AG04450 (cell line): ENCODE results near the gene WDFY2. TPM values are rescaled to one million over a fixed set of nuclear protein-coding genes. Genes with fewer than 3 reads are reported as not detected.

Experiments used
- CTCF ChIA-PET: fragments of 300-600, 350-600 bp; formaldehyde crosslinking; extraction: SDS; loops from one replicate; lab custom pipeline; 2022; ENCODE audit warnings: antibody characterized with exemption, inconsistent platforms; lab: Charles Lee
- POLR2A ChIA-PET: fragments of 350-600 bp; formaldehyde crosslinking; extraction: SDS; loops from one replicate; lab custom pipeline; 2021; ENCODE audit warnings: antibody characterized with exemption, inconsistent platforms; lab: Yijun Ruan, JAX
- DNase-seq: peaks from one replicate; pipeline ENCODE4 v3.0.0-alpha.2; 2011; ENCODE audit warnings: low read depth, low spot score
- H3K27ac ChIP-seq: one replicate; pipeline ENCODE4 v1.5.1; 2012; ENCODE audit warnings: low read depth, low read length, control low read depth
- H3K27me3 ChIP-seq: one replicate; pipeline ENCODE4 v1.6.0; 2012; ENCODE audit warnings: low read length; ENCODE audit not compliant: control insufficient read depth, insufficient read depth
- H3K4me3 ChIP-seq: 2 replicates; pipeline ENCODE4 v1.5.1; 2011; ENCODE audit warnings: mild to moderate bottlenecking, low read depth, low read length, control low read depth
- H3K9me3 ChIP-seq: 2 replicates; pipeline ENCODE4 v1.5.1; 2012; ENCODE audit warnings: low read length; ENCODE audit not compliant: control insufficient read depth, insufficient read depth
- CTCF ChIP-seq: IDR thresholded peaks from 2 replicates; pipeline ENCODE4 v1.5.1; 2011; ENCODE audit warnings: low read depth, low read length, control low read depth, inconsistent platforms
- polyA minus RNA-seq: library from RNA; depleted of rRNA, polyadenylated mRNA; stranded (reverse); fragments of >200 nt; gene quantifications from 2 replicates; pipeline ENCODE4 v1.2.3, GENCODE V29; 2011; rRNA and poly(A)+ RNA removed
- polyA plus RNA-seq: library from polyadenylated mRNA; depleted of rRNA; stranded (reverse); fragments of >200 nt; gene quantifications from 2 replicates; pipeline ENCODE4 v1.2.3, GENCODE V29; 2011; rRNA removed

Gene WDFY2, protein sequence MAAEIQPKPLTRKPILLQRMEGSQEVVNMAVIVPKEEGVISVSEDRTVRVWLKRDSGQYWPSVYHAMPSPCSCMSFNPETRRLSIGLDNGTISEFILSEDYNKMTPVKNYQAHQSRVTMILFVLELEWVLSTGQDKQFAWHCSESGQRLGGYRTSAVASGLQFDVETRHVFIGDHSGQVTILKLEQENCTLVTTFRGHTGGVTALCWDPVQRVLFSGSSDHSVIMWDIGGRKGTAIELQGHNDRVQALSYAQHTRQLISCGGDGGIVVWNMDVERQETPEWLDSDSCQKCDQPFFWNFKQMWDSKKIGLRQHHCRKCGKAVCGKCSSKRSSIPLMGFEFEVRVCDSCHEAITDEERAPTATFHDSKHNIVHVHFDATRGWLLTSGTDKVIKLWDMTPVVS
- 6.3 and 6.6 TPM in 2 replicates for polyA plus RNA-seq
- polyA minus RNA-seq, result 11.4 and 14.3 TPM in 2 replicates

DNA sequence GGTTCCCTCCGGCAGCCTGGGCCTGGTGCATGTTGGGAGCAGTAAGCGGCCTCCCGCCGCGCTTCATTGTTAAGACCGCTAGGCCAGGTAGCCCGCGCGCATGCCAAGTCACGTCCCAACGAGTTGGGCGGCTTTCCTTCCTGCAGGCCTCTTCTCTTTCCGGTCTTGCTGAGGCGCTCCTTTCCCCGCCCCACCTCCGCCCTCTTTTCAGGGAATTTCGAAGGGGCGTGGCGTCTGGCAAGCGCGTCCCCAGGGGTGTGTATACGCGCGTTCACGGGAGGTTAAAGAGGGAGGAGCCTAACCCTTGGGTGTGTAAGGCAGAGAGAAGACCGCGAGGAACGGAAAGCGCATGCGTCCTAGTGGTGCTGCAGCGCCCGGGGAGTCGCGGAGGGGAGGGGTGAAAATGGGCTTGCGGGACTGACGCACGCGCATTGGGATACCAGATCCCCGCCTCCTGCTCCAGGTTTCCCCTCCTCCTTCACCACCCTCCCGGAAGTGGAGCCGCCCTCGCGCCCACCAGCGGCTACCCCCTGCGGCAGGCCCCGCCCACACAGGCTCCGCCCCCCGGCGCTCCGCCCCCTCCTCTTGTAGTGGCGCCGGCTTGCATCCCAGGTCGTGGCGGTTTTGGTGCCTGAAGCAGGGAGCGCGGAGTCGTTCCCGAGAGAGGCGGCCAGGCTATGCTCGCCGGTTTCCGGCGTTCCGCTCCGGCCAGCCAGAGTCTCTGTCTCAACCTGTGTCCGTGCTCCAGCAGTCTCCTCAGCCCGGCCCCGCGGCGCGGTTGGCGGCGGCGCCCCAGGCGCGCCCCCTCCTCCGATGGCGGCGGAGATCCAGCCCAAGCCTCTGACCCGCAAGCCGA lies at the start of gene WDFY2:
Gene WDFY2 (plus strand): TSS at position 588 of the 856 bp plus-strand sequence. CDS start 226 bp downstream, at position 814.
- no peaks in the 10 kb centered on the region; the same call in 1 of the 2 replicates for H3K9me3 ChIP-seq
- peak within 1 kb of the TSS; percentile 90 for H3K27ac ChIP-seq
- CTCF ChIA-PET, result interaction anchor here (0.9 to 1.6 kb wide), 2 partner anchors 64 to 213 kb away, joined by 3 to 4 read pairs; no protein-coding TSS in a partner anchor
- no peaks in the 10 kb centered on the region for H3K27me3 ChIP-seq
- DNase-seq, result peak; percentile 100
- POLR2A ChIA-PET, result interaction anchor here (1.9 to 3.8 kb wide), 2 partner anchors 131 kb away, joined by 26 to 53 read pairs; partner anchors contain the start of gene INTS6
- TF ChIP-seq CTCF, result no peak
- peak within 1 kb of the TSS; percentile 86 for H3K4me3 ChIP-seq

GRCh38 chr13:51538591-51539179 lies 45.6 kb upstream of the WDFY2 start:
- ChIA-PET CTCF (interaction anchor here (0.7 to 1.0 kb wide), 2 partner anchors 9 to 13 kb away, joined by 3 to 5 read pairs; no protein-coding TSS in a partner anchor), POLR2A (no interaction called here)

GRCh38 chr13:51539887-51540286 lies 44.4 kb upstream of the WDFY2 start:
- no peak for TF ChIP-seq CTCF
- H3K27ac ChIP-seq, result no peak overlapping the region
- no peak overlapping the region for H3K4me3 ChIP-seq
- ChIA-PET CTCF (no interaction called here), POLR2A (interaction anchor here (0.6 to 1.3 kb wide), 3 partner anchors 10 to 87 kb away, joined by 3 read pairs; partner anchors contain the start of gene INTS6)
- DNase-seq, result no peak
- no peaks in the 10 kb centered on the region for H3K27me3 ChIP-seq
- no peaks in the 10 kb centered on the region for H3K9me3 ChIP-seq

More at GRCh38 chr13:51538591-51539179, 45.6 kb upstream of the WDFY2 start:
- DNase-seq, result no peak
- Histone ChIP-seq H3K27ac (no peak overlapping the region), H3K9me3 (no peaks in the 10 kb centered on the region), H3K4me3 (no peak overlapping the region), H3K27me3 (no peaks in the 10 kb centered on the region)
- TF ChIP-seq CTCF, result no peak

DNA sequence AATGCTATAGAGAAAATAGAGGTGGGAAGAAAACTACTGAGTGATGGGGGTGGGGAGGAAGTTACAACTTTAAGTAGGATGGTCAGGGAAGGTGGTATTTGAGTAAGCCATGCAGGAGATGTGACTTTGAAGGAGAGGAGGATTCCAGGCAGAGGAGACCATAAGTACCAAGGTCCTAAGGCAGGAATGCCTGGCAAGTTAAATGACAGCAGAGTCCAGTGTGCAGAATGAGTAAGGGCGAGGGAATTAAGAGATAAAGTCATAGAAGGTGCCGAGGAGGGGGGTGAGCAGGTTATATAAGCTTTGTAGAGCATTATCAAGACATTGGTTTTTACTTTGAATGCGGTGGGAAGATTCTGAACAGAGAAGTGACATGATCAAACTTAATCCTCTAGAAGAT lies 43.2 kb upstream of the WDFY2 start:
- POLR2A ChIA-PET, result no interaction called here
- Histone ChIP-seq H3K9me3 (no peaks in the 10 kb centered on the region), H3K4me3 (no peak overlapping the region), H3K27ac (no peak overlapping the region), H3K27me3 (no peaks in the 10 kb centered on the region)
- no peak for DNase-seq
- no peak for TF ChIP-seq CTCF
- CTCF ChIA-PET, result interaction anchor here (1.1 kb wide), 1 partner anchor 13 kb away, joined by 3 read pairs; no protein-coding TSS in a partner anchor
